ENCODE results near the gene PNKP. TPM values are rescaled to one million over a fixed set of nuclear protein-coding genes. Genes with fewer than 3 reads are reported as not detected.
A peak's percentile ranks its signal among the peaks of the same experiment; 100 is the strongest.

Gene PNKP
- total and polyA plus RNA-seq, 9 of the 15 experiments (the other 6 are each of a cell fraction or from before 2014, with no cell fraction given) = 2.8 to 85.4 (median 25.3) TPM

- TF ChIP-seq DPF2 (IDR thresholded peaks at IDR 0.05) = no peak; the same call in 1 of the 2 replicates
- TF ChIP-seq POLR2AphosphoS2 (IDR thresholded peaks at IDR 0.05; ENCODE audit: low read length) = peak; percentile 46; the same call in 1 of the 2 replicates
- TF ChIP-seq NFIX (CRISPR knock-in tag; IDR thresholded peaks at IDR 0.05; ENCODE audit: low read depth) = peak; percentile 57; the same call in 1 of the 2 replicates
- TF ChIP-seq KLF13 (tag; IDR thresholded peaks at IDR 0.05; ENCODE audit: borderline replicate concordance, low read depth) = peak; percentile 99
- TF ChIP-seq CREB1 (IDR thresholded peaks at IDR 0.05) = peak; percentile 91
- TF ChIP-seq CREB1 (CRISPR knock-in tag; IDR thresholded peaks at IDR 0.05) = peak; percentile 95
- TF ChIP-seq PTBP1 (IDR thresholded peaks at IDR 0.05; ENCODE audit: low read depth, low read length) = 0 out of 2 replicates have a peak, but pooled peaks have one; percentile 18
- peak; percentile 60; the same call in 1 of the 2 replicates for TF ChIP-seq HIVEP1 (CRISPR knock-in tag; IDR thresholded peaks at IDR 0.05)
- no peak for TF ChIP-seq SIN3B (IDR thresholded peaks at IDR 0.05; ENCODE audit: low read depth)
- no peak for TF ChIP-seq ZNF79 (CRISPR knock-in tag; IDR thresholded peaks at IDR 0.05; ENCODE audit: low read depth)
- TF ChIP-seq E2F5 (CRISPR knock-in tag; IDR thresholded peaks at IDR 0.05) = no peak; the same call in 1 of the 2 replicates
- TF ChIP-seq ZNF143 (CRISPR knock-in tag; IDR thresholded peaks at IDR 0.05) = 0 out of 2 replicates have a peak, but pooled peaks have one; percentile 15
- no peak for TF ChIP-seq TAL1 (IDR thresholded peaks at IDR 0.05)
- no peak for TF ChIP-seq TFAM (CRISPR knock-in tag; conservative IDR thresholded peaks at IDR 0.05)
- TF ChIP-seq FOXO4 (CRISPR knock-in tag; IDR thresholded peaks at IDR 0.05) = no peak
- TF ChIP-seq ZBTB34 (CRISPR knock-in tag; IDR thresholded peaks at IDR 0.05) = no peak
- peak; percentile 98 to 99 for TF ChIP-seq NRF1 (conservative IDR thresholded peaks at IDR 0.05 in 1 of 2, IDR thresholded peaks at IDR 0.05 in 1 of 2)
- no peak for TF ChIP-seq ZNF766 (CRISPR knock-in tag; conservative IDR thresholded peaks at IDR 0.05)
- no peak for TF ChIP-seq RREB1 (CRISPR knock-in tag; IDR thresholded peaks at IDR 0.05)
These were observed 9.9 kb upstream of the PNKP start, which contains the start of the genes AKT1S1 and TBC1D17 (continued) for GRCh38 chr19:49877020-49877878.
